ENCODE results near the gene ATAT1.
"Not testable (repeated sequence)": the region's sequence is repeated elsewhere in the genome, so short reads cannot be mapped to it uniquely, and the experiment has no call there.

Gene ATAT1

DNA sequence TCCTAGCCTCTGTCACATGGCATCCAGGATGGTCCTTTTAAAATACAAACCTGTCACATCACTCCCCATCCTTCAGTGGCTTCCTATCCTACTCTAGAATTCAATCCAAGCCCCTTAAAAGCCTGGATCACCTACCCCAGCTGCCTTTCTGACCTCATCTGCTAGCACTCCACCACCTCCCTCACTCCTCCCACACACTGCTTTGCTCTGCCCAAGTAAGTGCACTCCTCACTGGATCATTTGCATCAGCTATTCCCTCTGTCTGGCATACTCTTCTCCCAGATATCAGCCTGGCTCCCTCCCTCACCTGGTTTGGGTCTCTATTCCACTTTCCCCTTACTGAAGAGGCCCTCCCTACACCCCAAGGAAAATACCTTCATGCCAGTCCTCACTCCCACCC, 30.8 kb downstream of the ATAT1 start:
- TF ChIP-seq MYC (IDR thresholded peaks at IDR 0.05; ENCODE audit: low read depth, low read length) (no peak), CTCF (IDR thresholded peaks at IDR 0.05; ENCODE audit: low read depth, low read length) (no peak), POLR2A (IDR thresholded peaks at IDR 0.05; ENCODE audit: extremely low read depth, insufficient read length) (no peak)
- TF ChIP-seq, protein P1, sequence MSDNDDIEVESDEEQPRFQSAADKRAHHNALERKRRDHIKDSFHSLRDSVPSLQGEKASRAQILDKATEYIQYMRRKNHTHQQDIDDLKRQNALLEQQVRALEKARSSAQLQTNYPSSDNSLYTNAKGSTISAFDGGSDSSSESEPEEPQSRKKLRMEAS (IDR thresholded peaks at IDR 0.05; ENCODE audit: low read depth, low read length): no peak
- DNase-seq (ENCODE audit: low read depth): no peak
- H3K4me3 ChIP-seq (ENCODE audit: low read depth, low read length): no peak overlapping the region

GRCh38 chr6:30657922-30658321, 31.2 kb downstream of the ATAT1 start:
- not testable (repeated sequence) for DNase-seq (ENCODE audit: low read depth); H3K4me3 ChIP-seq (ENCODE audit: low read depth, low read length)

GRCh38 chr6:30664994-30665767, 38.5 kb downstream of the ATAT1 start:
- no peak for DNase-seq (ENCODE audit: low read depth)
- H3K4me3 ChIP-seq (ENCODE audit: low read depth, low read length): no peak overlapping the region
- TF ChIP-seq, protein P1 (IDR thresholded peaks at IDR 0.05; ENCODE audit: low read depth, low read length): no peak
- TF ChIP-seq POLR2A (IDR thresholded peaks at IDR 0.05; ENCODE audit: extremely low read depth, insufficient read length) (no peak), CTCF (IDR thresholded peaks at IDR 0.05; ENCODE audit: low read depth, low read length) (no peak), MYC (IDR thresholded peaks at IDR 0.05; ENCODE audit: low read depth, low read length) (no peak)

DNA sequence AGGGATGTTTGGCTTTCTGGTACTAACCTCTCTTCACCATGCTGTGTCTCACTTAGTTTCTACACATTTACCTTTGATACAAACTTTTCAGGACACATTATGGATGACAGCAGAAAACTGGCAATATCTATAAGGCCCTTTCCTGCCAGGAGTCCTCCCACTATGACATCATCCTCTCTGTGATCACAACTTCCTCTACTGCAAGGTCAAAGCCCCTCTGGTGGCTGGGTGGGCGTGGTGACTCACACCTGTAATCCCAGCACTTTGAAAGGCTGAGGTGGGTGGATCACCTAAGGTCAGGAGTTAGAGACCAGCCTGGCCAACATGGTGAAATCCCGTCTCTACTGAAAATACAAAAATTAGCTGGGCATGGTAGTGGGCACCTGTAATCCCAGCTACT, 39.6 kb downstream of the ATAT1 start:
- DNase-seq (ENCODE audit: low read depth): peak; percentile 55
- not testable (repeated sequence) for H3K4me3 ChIP-seq (ENCODE audit: low read depth, low read length)

GRCh38 chr6:30670760-30671527, 44.3 kb downstream of the ATAT1 start:
- no peak overlapping the region for H3K4me3 ChIP-seq (ENCODE audit: low read depth, low read length)
- DNase-seq (ENCODE audit: low read depth): peak; percentile 31
- TF ChIP-seq CTCF (IDR thresholded peaks at IDR 0.05; ENCODE audit: low read depth, low read length) (peak; percentile 16), POLR2A (IDR thresholded peaks at IDR 0.05; ENCODE audit: extremely low read depth, insufficient read length) (no peak), MYC (IDR thresholded peaks at IDR 0.05; ENCODE audit: low read depth, low read length) (no peak)

GRCh38 chr6:30672445-30673253, 46.0 kb downstream of the ATAT1 start, which contains the start of gene DHX16:
DHX16 (minus strand) TSS chr6:30673006; CDS start chr6:30672841, 165 bp downstream.
- H3K4me3 ChIP-seq (ENCODE audit: low read depth, low read length): peak within 1 kb of the TSS; percentile 100
- TF ChIP-seq, protein P1 (IDR thresholded peaks at IDR 0.05; ENCODE audit: low read depth, low read length): peak; percentile 56
- TF ChIP-seq MYC (IDR thresholded peaks at IDR 0.05; ENCODE audit: low read depth, low read length): peak; percentile 72; the same call in 1 of the 2 replicates
- peak; percentile 92 for TF ChIP-seq CTCF (IDR thresholded peaks at IDR 0.05; ENCODE audit: low read depth, low read length)
- peak; percentile 63 for TF ChIP-seq POLR2A (IDR thresholded peaks at IDR 0.05; ENCODE audit: extremely low read depth, insufficient read length)
- DNase-seq (ENCODE audit: low read depth): peak; percentile 98
